Neutrophil (primary cell): ENCODE measurements around the gene INPP5B.

ENCODE experiments used
- H3K27ac ChIP-seq: fragments of 200-600 bp; sonication (generic); 2 replicates; pipeline ENCODE4 v1.5.1; 2016; ENCODE audit warnings: mild to moderate bottlenecking, moderate library complexity
- H3K27me3 ChIP-seq: fragments of 200-600 bp; sonication (generic); 2 replicates; pipeline ENCODE4 v1.6.0; 2016; ENCODE audit warnings: mild to moderate bottlenecking
- H3K36me3 ChIP-seq: fragments of 200-600 bp; sonication (generic); 2 replicates; pipeline ENCODE4 v1.5.1; 2017
- H3K4me1 ChIP-seq, 2 experiments: fragments of 200-600 bp in 1 of 2; sonication (generic) in 1 of 2; 1 replicate in 1 of 2; 2 replicates in 1 of 2; pipeline versions ENCODE4 v1.5.1 to v1.6.1; 2013 to 2016; ENCODE audit warnings: low read depth in 1 of 2, low read length in 1 of 2, mild to moderate bottlenecking in 1 of 2, moderate library complexity in 1 of 2; ENCODE audit not compliant: control insufficient read depth in 1 of 2, insufficient read depth in 1 of 2
- H3K4me3 ChIP-seq, 2 experiments: fragments of 200-600 bp in 1 of 2; sonication (generic) in 1 of 2; 1 replicate in 1 of 2; 2 replicates in 1 of 2; pipeline ENCODE4 v1.5.1; 2013 to 2016; ENCODE audit warnings: low read depth in 1 of 2, low read length in 1 of 2, mild to moderate bottlenecking in 1 of 2, moderate library complexity in 1 of 2
- H3K9me3 ChIP-seq: fragments of 200-600 bp; sonication (generic); 2 replicates; pipeline ENCODE4 v1.5.1; 2016
- TF ChIP-seq, protein P1 (sequence below): fragments of 200-600 bp; sonication (generic); IDR thresholded peaks from 2 replicates; pipeline ENCODE4 v1.5.1; 2016; ENCODE audit warnings: antibody characterized with exemption

Gene INPP5B

DNA sequence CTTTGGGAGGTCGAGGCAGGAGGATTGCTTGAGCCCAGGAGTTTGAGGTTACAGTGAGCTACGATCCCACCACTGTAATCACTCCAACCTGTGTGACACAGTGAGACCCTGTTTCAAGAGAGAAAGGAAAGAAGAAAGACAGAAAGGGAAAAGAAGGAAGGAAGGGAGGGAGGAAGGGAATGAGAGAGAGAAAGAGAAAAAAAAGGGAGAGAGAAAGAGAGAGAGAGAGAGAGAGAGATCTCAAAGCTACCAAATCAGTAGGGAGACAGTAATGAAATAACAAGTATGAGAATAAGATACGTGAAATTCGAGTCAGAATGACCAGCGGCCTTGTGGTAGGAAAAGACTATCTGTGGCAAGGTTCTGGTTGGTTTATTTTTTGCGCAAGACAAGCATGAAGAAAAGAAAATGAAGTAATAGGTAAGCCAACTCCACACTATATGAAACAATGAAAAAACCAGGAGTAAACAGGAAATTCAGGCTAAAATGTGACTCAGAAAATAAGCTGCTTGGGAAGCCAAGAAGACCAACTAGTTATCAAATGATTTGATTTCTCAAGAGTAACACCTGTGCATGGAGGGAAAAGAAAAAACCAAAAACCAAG lies 96.4 kb downstream of the INPP5B start:
- Histone ChIP-seq H3K9me3 (no peaks in the 10 kb centered on the region), H3K4me3 (peak overlapping the region; percentile 41 to 55), H3K4me1 (peaks cover 100% of the 10 kb centered on the region in 2 experiments), H3K27ac (peak overlapping the region; percentile 92), H3K36me3 (peaks cover 19% of the 10 kb centered on the region), H3K27me3 (no peaks in the 10 kb centered on the region)
- TF ChIP-seq, protein P1, sequence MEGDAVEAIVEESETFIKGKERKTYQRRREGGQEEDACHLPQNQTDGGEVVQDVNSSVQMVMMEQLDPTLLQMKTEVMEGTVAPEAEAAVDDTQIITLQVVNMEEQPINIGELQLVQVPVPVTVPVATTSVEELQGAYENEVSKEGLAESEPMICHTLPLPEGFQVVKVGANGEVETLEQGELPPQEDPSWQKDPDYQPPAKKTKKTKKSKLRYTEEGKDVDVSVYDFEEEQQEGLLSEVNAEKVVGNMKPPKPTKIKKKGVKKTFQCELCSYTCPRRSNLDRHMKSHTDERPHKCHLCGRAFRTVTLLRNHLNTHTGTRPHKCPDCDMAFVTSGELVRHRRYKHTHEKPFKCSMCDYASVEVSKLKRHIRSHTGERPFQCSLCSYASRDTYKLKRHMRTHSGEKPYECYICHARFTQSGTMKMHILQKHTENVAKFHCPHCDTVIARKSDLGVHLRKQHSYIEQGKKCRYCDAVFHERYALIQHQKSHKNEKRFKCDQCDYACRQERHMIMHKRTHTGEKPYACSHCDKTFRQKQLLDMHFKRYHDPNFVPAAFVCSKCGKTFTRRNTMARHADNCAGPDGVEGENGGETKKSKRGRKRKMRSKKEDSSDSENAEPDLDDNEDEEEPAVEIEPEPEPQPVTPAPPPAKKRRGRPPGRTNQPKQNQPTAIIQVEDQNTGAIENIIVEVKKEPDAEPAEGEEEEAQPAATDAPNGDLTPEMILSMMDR = no peak

DNA sequence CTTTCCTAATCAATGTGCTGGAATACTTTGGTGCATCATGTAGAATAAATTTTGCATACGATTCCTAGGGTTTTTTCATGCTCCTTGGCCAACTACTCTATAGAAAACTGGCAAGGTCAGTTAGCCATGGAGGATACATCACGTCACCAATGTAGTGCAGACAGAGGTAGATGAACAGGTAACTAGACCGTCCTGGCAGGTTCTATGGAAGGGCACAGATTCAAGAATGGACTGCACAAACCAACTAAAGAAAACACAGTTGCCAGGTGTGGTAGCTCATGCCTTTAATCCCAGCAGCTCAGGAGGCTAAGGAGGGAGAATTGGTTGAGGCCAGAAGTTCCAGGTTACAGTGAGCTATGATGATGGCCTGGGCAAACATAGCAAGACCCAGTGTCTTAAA lies 97.4 kb downstream of the INPP5B start:
- TF ChIP-seq, protein P1 = no peak
- no peaks in the 10 kb centered on the region for H3K9me3 ChIP-seq
- H3K27me3 ChIP-seq = no peaks in the 10 kb centered on the region
- peak overlapping the region; percentile 92 for H3K27ac ChIP-seq
- peak overlapping the region; percentile 41 to 55 for H3K4me3 ChIP-seq
- peaks cover 10% of the 10 kb centered on the region for H3K36me3 ChIP-seq
- H3K4me1 ChIP-seq = peaks cover 100% of the 10 kb centered on the region in 2 experiments

DNA sequence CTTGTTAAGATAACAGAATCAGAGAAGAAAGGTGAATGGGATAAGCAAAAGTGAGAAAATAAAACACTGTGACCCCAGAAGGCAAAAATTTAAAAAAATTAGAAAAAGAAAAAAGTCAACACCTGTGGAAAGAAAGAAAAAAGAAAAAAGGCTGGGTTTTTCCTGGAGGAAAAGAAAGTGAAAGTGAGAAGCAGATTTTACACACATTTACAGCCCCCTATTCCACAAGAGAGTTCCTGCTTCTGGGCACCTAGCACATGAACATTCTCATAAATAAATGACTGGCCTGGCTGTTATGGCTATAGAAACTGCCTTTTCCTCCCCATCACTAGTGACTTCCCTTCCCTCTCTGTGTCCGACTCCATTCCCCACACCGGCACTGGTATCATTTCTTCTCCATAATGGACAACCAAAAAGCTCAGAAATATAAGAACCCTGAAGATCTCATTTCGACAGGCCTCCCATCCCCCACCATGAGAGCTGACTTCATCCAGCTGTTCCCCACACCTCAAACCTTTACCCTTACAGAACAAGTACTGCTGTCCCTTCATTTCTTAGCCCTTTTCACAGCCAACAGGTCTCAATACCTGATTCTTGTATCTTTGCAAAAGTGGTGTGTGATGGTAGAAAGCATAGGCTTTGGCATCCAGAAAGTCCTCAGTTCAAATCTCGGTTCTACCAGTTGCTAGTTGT lies 100.1 kb downstream of the INPP5B start:
- Histone ChIP-seq H3K36me3 (no peaks in the 10 kb centered on the region), H3K27ac (peak overlapping the region; percentile 92), H3K9me3 (no peaks in the 10 kb centered on the region), H3K4me1 (peaks cover 100% of the 10 kb centered on the region in 2 experiments), H3K4me3 (peak overlapping the region; percentile 33 to 45), H3K27me3 (no peaks in the 10 kb centered on the region)
- TF ChIP-seq, protein P1 = no peak

DNA sequence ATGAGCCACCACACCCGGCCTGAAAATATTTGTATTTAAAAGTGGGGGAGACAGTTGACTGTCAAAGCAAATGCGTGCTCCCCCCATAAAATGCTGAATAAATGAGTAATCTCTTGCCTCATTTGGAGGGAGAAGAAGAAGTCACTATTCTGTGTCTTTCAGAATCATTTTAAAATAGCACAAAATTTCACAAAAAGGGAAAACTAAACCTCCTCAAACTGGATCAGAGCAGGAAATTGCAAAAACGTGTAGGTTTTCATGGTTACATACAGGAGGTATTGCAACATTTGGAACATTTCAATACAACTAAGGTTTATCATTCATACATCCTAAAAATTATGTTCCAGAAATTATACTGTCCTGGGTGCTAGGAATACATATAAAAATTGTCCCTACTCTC lies 101.1 kb downstream of the INPP5B start:
- H3K4me1 ChIP-seq = peaks cover 97% of the 10 kb centered on the region in 2 experiments
- no peaks in the 10 kb centered on the region for H3K9me3 ChIP-seq
- peak overlapping the region; percentile 92 for H3K27ac ChIP-seq
- peak overlapping the region; percentile 26 to 45 for H3K4me3 ChIP-seq
- TF ChIP-seq, protein P1 = no peak
- no peaks in the 10 kb centered on the region for H3K27me3 ChIP-seq
- peaks cover 6% of the 10 kb centered on the region for H3K36me3 ChIP-seq

DNA sequence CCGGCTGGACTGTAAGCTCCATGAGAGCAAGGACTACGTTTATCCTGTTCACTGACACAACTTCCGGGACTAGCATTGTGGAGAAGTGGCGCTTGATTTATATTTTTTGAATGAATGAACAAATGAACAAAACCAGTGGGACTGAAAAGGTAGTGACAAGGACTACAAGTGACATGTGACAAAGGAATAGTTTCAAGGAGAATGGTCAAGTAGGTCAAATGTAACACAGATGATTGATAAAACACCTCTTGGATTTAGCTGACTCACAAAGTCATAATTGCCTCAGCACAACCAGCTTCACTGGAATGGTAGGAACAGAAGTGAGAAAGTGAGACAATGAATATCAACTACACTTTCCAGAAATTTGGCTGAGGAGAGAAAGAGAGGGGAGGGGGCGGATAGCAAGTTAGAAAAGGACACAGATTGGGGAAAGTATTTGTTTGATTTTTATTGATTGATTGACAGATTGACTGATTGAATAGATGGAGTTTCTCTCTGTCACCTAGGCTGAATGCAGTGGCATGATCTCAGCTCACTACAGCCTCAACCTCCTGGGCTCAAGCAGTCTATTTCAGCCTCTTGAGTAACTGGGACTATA lies 101.7 kb downstream of the INPP5B start:
- H3K36me3 ChIP-seq = peaks cover 12% of the 10 kb centered on the region
- TF ChIP-seq, protein P1 = no peak
- H3K27ac ChIP-seq = peak overlapping the region; percentile 92
- H3K4me3 ChIP-seq = peak overlapping the region; percentile 26 to 45
- H3K27me3 ChIP-seq = no peaks in the 10 kb centered on the region
- H3K4me1 ChIP-seq = peaks cover 91% of the 10 kb centered on the region in 2 experiments
- no peaks in the 10 kb centered on the region for H3K9me3 ChIP-seq
